Measurements from ENCODE around the gene BPIFB2.

The BPIFB2 gene

DNA sequence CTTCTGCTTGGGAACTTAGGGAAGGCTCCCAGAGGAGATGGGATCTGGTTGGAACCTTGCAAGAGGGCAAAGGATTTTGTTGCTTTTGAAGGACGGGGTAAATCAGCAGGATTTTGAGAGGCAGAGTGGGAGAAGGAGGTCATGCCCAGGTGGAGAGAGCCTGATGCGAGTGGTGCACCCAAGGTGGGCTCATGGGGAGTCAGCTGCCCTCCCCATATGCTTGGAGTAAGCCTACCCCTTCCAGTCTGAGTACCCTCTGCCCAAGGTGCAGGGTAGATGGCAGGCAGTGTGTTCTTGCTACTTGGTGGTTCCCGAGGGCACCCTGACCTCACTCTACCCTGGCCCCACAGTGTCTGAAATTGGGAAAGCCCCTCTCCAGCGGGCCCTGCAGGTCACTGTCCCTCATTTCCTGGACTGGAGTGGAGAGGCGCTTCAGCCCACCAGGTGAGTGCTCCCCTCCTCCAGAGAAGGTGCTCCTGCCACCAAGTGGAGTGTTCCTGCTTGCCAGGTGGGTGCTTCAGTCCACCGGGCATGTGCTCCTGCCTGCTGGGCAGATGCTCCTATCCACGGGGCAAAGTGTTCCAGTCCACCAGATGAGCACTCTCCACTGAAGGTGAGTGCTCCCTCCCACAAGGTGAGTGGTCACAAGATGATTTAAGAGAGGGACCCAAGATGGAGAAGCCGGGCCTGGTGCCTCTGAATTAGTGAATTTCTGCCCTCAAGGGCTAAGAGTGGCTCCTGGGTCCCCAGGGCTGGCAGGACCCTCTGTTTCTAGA lies 3.4 kb downstream of the BPIFB2 start:
- TF ChIP-seq, protein P1, sequence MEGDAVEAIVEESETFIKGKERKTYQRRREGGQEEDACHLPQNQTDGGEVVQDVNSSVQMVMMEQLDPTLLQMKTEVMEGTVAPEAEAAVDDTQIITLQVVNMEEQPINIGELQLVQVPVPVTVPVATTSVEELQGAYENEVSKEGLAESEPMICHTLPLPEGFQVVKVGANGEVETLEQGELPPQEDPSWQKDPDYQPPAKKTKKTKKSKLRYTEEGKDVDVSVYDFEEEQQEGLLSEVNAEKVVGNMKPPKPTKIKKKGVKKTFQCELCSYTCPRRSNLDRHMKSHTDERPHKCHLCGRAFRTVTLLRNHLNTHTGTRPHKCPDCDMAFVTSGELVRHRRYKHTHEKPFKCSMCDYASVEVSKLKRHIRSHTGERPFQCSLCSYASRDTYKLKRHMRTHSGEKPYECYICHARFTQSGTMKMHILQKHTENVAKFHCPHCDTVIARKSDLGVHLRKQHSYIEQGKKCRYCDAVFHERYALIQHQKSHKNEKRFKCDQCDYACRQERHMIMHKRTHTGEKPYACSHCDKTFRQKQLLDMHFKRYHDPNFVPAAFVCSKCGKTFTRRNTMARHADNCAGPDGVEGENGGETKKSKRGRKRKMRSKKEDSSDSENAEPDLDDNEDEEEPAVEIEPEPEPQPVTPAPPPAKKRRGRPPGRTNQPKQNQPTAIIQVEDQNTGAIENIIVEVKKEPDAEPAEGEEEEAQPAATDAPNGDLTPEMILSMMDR (IDR thresholded peaks at IDR 0.05; ENCODE audit: low read length, missing control alignments), result no peak
- no peak overlapping the region for H3K4me3 ChIP-seq (replicated peaks; ENCODE audit: low read depth, low read length)
- no peak for DNase-seq (ENCODE audit: low read depth)

DNA sequence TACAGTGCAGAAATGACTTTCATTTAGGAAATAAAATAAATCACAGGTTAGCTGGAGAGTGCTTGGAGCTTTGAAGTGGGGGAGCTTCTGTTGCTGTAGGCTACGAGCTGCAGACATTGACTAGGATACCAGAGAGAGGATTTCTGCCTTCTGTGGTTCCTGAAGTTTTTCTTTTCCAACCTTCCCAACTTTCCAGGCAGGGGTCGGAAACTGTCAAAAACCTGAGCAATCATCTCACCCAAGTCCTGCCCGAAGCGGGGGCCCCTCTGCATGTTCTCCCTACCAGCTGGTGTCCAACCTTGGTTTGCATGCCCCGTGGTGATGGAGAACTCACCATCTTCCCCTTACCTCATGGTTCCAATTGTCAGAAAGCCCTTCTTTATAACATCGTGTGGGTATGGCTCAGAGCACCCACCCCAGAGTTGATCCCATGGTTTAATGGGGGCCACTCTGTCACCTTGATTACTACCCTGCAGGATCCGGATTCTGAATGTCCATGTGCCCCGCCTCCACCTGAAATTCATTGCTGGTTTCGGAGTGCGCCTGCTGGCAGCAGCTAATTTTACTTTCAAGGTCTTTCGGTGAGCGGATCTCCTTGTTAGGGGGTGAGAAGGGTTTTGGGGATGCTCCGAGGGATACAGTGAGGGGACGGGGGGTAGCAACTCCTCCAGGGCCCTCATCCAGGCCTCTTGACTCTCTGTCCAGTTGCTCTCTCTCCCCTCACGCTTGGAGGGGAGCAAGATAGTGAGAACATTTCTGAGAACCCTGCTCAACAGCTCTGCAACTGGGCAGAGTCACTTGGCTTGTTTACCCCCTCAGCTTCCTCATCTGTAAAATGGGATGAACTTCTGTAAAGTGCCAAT lies 5.1 kb downstream of the BPIFB2 start:
- H3K4me3 ChIP-seq (replicated peaks; ENCODE audit: low read depth, low read length), result no peak overlapping the region
- DNase-seq (ENCODE audit: low read depth), result no peak
- TF ChIP-seq, protein P1 (IDR thresholded peaks at IDR 0.05; ENCODE audit: low read length, missing control alignments), result no peak

DNA sequence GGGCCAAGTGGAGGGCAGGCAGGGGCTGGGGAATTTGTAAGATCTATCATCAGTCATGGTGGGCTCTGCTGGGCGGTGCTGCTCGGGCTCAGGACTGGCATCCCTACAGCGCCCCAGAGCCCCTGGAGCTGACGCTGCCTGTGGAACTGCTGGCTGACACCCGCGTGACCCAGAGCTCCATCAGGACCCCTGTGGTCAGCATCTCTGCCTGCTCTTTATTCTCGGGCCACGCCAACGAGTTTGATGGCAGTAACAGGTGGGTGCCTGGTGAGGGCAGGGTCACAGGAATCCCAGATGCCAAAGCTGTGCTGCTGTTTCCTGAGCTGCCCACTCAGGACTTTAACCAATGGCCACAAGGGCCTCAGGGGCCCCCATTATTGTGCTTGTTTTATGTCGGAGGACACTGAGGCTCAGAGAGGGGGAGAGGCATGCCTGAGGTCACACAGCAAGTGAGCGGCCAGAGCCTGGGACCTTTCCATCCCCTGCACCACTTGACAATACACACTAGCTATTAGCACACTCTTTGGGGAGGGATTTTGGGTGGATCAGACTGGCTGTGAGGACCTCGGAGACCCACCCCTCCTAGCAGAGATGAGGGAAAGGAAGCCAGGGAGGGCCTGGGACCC lies 6.3 kb downstream of the BPIFB2 start:
- TF ChIP-seq, protein P1 (IDR thresholded peaks at IDR 0.05; ENCODE audit: low read length, missing control alignments), result no peak
- no peak for DNase-seq (ENCODE audit: low read depth)
- H3K4me3 ChIP-seq (replicated peaks; ENCODE audit: low read depth, low read length), result no peak overlapping the region

DNA sequence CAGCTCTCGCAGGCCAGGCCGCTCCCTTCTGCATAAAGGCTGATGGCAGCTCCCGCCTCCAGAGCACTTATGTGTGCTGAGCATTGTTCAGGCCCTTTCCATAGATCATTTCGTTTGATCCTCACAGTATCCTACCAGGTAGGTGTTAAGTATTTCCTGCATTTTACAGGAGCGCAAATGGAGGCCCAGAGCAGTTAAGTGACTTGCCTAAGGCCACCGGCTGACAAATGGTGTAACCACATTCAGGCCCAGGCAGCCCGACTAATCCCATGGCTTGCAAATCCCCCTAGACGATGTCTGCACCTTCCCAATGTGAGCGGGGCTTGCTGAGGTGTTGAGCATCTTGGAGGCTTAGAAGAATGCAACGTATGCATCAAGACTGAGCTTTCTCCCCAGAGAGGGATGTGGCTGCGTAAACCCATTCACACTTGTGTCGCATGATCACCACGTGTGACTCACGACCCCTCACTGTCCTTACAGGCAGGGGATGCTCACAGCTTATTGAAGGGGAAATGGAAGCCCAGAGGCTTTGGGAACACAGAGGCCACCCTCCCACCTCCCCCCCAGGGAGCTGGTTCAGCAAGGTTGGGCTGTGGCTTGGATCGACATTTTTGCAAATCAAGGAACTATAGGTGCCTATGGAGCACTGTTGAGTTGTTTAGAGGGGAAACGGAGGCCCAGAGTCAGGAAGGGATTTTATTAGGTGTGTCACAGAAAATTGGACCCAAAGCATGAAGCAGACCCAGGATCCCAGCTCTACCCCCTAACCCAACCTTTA lies 7.0 kb downstream of the BPIFB2 start:
- DNase-seq (ENCODE audit: low read depth), result no peak
- H3K4me3 ChIP-seq (replicated peaks; ENCODE audit: low read depth, low read length), result no peak overlapping the region
- TF ChIP-seq, protein P1 (IDR thresholded peaks at IDR 0.05; ENCODE audit: low read length, missing control alignments), result no peak

DNA sequence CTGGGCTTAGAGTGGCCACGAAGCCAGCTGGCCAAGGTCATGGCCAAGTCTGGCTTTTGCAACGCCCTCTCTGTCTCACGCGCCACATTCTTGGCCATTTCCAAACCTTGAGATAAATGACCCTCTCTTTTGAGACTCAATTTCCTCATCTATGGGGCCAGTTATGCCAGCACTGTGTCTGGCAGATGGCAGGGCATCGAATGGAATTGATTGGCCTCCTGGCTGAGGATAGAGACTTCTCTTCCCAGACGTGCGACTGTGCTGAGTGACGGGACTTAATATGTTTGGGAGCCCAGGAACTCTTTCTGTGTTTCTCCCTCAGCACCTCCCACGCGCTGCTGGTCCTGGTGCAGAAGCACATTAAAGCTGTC lies 7.6 kb downstream of the BPIFB2 start:
- DNase-seq (ENCODE audit: low read depth), result no peak
- no peak overlapping the region for H3K4me3 ChIP-seq (replicated peaks; ENCODE audit: low read depth, low read length)
- TF ChIP-seq, protein P1 (IDR thresholded peaks at IDR 0.05; ENCODE audit: low read length, missing control alignments), result no peak

All from fibroblast of pulmonary artery (primary cell).